Erythroblast (primary cell): ENCODE measurements around the gene TRANK1.
"Not testable (repeated sequence)": the region's sequence is repeated elsewhere in the genome, so short reads cannot be mapped to it uniquely, and the experiment has no call there.

Source experiments
- DNase-seq, 2 experiments: peaks; one replicate each; lab custom pipeline; 2025; lab: John Stamatoyannopoulos, UW
- GATA1 ChIP-seq: IDR thresholded peaks from 2 replicates; pipeline ENCODE4 v1.6.1; 2011; ENCODE audit warnings: low read depth, mild to moderate bottlenecking, control low read depth, low read length, moderate library complexity
- POLR2A ChIP-seq: IDR thresholded peaks from 2 replicates; pipeline ENCODE4 v1.6.1; 2011; ENCODE audit warnings: mild to moderate bottlenecking, low read length

The TRANK1 gene

GRCh38 chr3:36942638-36943248 is 2.1 kb downstream of the TRANK1 start:
- TF ChIP-seq POLR2A (no peak), GATA1 (no peak)
- no peak for DNase-seq

DNA sequence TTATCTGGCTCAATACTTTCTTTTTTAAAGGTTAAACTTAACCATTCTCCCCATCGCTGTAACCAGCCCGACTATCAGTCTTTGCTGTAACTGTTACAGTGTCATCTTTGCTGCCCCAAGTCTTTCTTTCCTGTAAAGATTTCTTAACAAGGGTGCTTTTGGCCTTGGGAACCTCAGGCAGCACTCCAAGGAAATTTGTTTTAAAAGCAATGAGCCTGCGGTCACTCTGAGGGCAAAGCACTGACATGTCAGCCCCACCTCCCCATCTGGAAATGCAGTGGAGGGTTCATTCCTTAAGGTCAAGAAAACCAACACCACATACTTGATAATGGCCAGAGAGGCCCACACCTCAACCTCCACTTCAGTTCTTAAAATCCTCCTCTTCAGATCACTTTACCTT is 3.2 kb downstream of the TRANK1 start:
- TF ChIP-seq POLR2A (no peak), GATA1 (no peak)
- no peak for DNase-seq

DNA sequence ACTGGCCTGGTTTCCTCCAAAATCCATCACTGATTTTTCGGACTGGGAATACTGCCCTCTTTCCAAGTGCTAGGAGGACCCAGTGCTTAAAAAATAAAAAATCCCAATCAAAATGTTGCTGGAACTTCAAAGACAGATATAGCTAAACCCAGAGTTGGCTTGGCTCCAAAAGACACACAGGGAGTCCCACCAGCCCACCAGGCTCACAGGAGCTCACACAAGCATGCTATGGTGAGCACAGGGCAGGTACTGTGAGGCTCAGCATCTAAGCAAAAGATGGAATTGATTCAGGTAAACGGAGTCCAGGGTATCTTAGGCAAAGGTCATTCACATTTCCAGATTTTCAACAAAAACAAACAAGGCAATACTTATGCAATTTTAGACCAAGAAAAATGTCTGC is 3.7 kb downstream of the TRANK1 start:
- TF ChIP-seq POLR2A (no peak), GATA1 (no peak)
- no peak for DNase-seq

- TF ChIP-seq GATA1 (no peak), POLR2A (peak; percentile 5)
- DNase-seq = no peak
Observed at GRCh38 chr3:36937492-36937891, 7.4 kb downstream of the TRANK1 start.

DNA sequence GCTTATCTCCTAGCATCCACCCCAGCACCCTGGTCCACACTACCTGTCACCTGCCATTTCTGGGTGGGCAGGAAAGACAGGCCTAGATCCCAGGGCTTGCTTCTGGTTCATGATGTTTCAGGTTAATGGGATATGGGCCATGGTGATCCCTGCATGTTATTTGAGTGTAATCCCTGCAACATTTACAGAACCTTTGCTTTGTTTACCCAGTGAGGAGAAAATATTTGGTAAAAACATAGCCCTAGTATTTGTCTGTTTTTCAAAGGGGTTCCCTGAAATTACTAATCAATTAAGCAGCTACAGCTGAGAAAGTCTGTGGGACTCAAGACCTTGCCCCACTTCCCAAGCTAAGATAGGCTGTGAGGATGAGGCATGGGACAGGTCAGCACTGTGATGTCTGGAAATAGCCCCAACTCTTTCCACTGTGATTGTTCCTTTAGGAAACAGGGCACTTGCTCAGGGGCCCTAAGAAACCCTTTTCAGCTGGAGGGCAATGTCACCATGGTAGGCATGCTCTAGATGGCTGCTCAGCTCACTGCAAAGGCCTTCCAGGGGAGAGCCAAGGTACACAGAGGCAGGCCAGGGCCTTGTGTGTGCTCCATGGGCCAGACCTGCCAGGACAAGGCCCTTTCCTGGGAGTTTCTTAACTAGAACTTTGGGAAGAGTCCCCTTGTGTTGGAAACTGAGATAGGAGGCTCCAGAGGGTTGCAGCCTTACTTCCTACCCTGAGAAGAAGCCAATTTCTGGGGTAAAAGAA is 11.1 kb downstream of the TRANK1 start:
- TF ChIP-seq GATA1 = no peak
- TF ChIP-seq POLR2A = no peak
- no peak for DNase-seq

DNA sequence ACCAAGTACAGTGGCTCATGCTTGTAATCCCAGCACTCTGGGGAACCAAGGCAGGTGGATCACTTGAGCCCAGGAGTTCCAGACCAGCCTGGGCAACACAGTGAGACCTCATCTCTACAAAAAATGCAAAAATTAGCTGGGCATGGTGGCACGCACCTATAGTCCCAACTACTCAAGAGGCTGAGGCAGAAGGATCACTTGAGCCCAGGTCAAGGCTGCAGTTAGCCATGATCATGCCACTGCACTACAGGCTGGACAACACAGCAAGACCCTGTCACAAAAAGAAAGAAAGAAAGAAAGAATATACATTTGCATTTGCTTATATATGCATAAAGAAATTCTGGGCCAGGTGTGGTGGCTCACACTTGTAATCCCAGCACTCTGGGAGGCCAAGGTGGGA is 13.4 kb downstream of the TRANK1 start:
- DNase-seq = not testable (repeated sequence)

GRCh38 chr3:36928220-36928619 is 16.6 kb downstream of the TRANK1 start:
- no peak for DNase-seq
- TF ChIP-seq POLR2A = no peak
- no peak for TF ChIP-seq GATA1

GRCh38 chr3:36926292-36926897 is 18.5 kb downstream of the TRANK1 start:
- TF ChIP-seq GATA1 (no peak), POLR2A (no peak)
- DNase-seq = no peak

DNA sequence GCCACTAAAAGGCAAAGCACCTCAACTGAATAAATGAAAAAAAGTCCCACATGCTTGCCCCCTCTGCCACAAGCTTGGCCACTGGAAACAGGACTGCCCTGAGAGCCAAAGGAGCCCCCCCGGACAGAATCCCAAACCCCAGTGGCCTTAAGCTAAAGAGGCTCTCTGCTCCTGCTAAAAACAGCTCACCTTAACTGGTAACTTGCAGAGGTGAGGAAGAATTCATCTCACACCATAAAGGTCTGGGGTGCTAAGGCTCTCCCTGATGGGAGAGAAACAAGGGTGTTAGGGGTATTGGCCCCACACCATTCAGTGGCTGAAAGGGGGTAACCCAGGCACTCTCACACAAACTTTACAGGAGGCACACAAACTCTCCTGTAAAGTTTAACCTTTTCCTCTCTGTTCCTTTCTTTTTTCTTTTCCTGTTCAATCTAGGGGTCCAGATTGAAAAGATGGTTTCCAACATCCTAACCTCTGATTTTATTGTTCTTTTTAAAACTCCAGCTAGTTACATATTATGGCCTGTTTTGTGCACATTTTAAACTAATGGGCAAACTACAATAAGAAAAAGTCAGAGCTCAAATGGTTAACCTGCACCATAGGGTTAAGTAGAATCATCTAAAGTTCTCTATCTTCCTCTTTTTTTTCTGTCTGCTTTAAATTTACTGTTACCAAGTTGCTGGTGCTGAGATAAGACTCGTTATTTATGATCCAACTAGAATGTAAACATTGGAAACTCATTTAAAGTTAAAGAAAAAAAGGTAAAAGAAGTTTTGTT is 19.9 kb downstream of the TRANK1 start:
- no peak for DNase-seq
- peak; percentile 33 for TF ChIP-seq POLR2A
- TF ChIP-seq GATA1 = no peak

DNA sequence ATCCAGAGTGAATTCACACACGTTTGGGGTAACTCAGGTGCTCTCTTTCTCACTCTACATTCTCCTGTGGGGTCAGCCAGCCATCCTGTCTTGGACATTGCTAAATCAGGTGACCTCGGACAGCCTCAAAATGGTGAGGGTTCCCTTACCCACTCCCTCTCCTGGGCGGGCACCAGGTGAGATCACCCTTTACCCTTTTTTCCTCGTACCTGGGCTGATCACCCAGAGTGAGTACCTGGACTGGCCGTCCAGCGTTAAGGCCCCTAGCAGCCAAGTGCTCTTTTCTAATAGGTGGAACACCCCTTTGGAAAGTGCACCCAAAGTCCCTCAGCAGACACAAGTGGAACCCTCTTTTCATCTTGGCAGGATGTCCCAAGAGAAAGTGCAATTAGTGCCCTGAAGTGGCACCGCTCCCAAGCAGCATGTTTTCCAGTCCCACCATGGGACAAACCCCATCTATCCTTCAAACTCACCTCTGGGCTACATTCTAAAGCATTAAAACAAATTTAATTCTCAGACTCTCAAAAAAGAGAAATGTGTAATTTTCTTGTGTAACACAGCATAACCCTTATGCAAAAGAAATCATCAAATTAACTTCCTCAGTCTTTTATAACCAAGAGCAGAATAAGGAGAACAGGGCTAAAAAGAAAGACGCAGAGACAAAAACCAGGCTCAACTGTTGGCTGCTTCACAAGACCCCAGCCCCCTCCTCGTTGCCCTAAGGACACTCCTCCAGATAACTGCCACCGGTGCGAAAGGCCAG is 20.7 kb downstream of the TRANK1 start:
- TF ChIP-seq POLR2A = no peak
- no peak for TF ChIP-seq GATA1
- no peak for DNase-seq

DNA sequence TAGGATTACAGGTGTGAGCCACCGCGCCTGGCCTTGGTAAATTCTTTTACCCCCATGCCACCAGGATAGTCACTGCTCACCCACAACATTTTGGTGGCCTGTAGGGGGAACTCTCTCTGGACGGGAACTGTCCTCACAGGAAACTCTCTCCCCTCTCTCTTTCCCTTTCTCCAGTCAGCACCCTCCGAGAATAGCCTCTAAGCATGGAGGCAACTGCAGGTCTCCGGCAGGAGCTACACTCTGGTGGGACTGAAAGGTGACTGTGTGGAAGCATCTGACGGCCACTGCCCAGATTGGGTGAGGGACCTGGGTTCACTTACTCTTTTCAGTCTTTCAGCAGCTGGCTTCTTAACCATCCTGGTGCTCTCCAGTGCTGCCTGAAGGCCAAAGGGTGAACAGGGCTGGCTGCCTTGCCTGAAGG is 21.3 kb downstream of the TRANK1 start:
- no peak for TF ChIP-seq GATA1
- TF ChIP-seq POLR2A = peak; percentile 49
- no peak for DNase-seq

DNA sequence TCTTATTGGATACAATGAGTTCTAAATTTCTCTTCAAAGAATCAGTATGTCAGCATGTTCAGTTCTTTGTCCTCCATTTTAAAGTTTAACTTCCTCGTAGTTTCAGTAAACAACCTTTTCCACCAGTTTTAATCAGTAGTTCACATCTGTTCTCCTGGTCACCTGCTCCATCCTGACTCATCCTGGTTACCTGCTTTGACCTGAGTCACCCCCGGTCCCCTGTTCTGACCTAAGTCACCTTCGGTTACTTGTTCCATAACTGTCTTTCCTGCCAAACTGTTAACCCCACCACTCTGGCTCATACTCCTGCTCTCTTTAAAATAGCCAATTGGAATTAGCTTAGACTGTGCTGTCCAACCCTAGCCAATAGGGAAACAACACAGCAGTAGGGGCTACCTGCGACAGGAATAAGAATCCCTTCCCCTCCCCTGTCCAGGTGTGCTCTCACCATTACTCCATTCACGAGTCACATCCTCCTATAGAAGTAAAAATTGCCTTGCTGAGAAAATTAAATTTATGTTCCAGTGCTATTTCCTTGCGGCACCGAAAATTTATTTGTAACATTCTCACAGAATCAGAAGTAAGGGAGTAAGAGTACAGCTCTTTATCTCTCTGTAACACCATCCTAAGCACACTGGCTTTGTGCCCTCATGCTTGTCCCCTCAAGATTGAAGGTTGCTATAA is 23.8 kb downstream of the TRANK1 start:
- no peak for TF ChIP-seq GATA1
- no peak for TF ChIP-seq POLR2A
- DNase-seq = peak in 1 of 2 experiments; percentile 33
